Measurements from ENCODE around the gene CEP350. TPM values are rescaled to one million over a fixed set of nuclear protein-coding genes. Genes with fewer than 3 reads are reported as not detected.

CEP350 gene
- total RNA-seq, 2 donors from 2014 or later, result 41.5 to 55.4 TPM

GRCh38 chr1:180046674-180047073, 92.1 kb downstream of the CEP350 start:
- TF ChIP-seq, protein P1, sequence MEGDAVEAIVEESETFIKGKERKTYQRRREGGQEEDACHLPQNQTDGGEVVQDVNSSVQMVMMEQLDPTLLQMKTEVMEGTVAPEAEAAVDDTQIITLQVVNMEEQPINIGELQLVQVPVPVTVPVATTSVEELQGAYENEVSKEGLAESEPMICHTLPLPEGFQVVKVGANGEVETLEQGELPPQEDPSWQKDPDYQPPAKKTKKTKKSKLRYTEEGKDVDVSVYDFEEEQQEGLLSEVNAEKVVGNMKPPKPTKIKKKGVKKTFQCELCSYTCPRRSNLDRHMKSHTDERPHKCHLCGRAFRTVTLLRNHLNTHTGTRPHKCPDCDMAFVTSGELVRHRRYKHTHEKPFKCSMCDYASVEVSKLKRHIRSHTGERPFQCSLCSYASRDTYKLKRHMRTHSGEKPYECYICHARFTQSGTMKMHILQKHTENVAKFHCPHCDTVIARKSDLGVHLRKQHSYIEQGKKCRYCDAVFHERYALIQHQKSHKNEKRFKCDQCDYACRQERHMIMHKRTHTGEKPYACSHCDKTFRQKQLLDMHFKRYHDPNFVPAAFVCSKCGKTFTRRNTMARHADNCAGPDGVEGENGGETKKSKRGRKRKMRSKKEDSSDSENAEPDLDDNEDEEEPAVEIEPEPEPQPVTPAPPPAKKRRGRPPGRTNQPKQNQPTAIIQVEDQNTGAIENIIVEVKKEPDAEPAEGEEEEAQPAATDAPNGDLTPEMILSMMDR (IDR thresholded peaks at IDR 0.05), result no peak
- TF ChIP-seq POLR2A (IDR thresholded peaks at IDR 0.05), result no peak
- Histone ChIP-seq H3K27me3 (no peaks in the 10 kb centered on the region), H3K9me3 (no peaks in the 10 kb centered on the region), H3K27ac (no peak overlapping the region), H3K36me3 (replicated peaks in 1 of 2; ENCODE audit: insufficient read depth in 1 of 2, low read depth in 2 of 2) (peaks cover 0 to 39% of the 10 kb centered on the region in 2 donors), H3K4me1 (no peaks in the 10 kb centered on the region), H3K4me3 (no peak overlapping the region)
- DNase-seq (no peak), ATAC-seq (no peak)
- intact Hi-C loops (cut with DNase I), result no loop called here
- 87 to 94% methylated on average over 1 of the region's 1 CpG for WGBS, 2 donors

- intact Hi-C loops (cut with DNase I), result no loop called here
- TF ChIP-seq, protein P1 (IDR thresholded peaks at IDR 0.05), result no peak
- no peak for TF ChIP-seq POLR2A (IDR thresholded peaks at IDR 0.05)
- H3K27ac ChIP-seq, result no peak overlapping the region
- no peak overlapping the region for H3K4me3 ChIP-seq
- DNase-seq (no peak), ATAC-seq (no peak)
- 88 to 94% methylated on average over 10 of the region's 10 CpGs for WGBS, 2 donors
- no peaks in the 10 kb centered on the region for H3K27me3 ChIP-seq
- H3K9me3 ChIP-seq, result no peaks in the 10 kb centered on the region
- H3K36me3 ChIP-seq (replicated peaks in 1 of 2; ENCODE audit: insufficient read depth in 1 of 2, low read depth in 2 of 2), result peaks cover 11 to 20% of the 10 kb centered on the region in 2 donors
- no peaks in the 10 kb centered on the region for H3K4me1 ChIP-seq
Observed at GRCh38 chr1:180053594-180054567, 99.3 kb downstream of the CEP350 start.

GRCh38 chr1:180057883-180058396, 103.3 kb downstream of the CEP350 start:
- ATAC-seq (no peak), DNase-seq (no peak)
- Histone ChIP-seq H3K9me3 (no peaks in the 10 kb centered on the region), H3K27me3 (no peaks in the 10 kb centered on the region), H3K27ac (no peak overlapping the region), H3K4me3 (no peak overlapping the region), H3K4me1 (no peaks in the 10 kb centered on the region), H3K36me3 (replicated peaks in 1 of 2; ENCODE audit: insufficient read depth in 1 of 2, low read depth in 2 of 2) (peaks cover 11 to 23% of the 10 kb centered on the region in 2 donors)
- no peak for TF ChIP-seq POLR2A (IDR thresholded peaks at IDR 0.05)
- TF ChIP-seq, protein P1 (IDR thresholded peaks at IDR 0.05), result no peak
- intact Hi-C loops (cut with DNase I), result no loop called here

DNA sequence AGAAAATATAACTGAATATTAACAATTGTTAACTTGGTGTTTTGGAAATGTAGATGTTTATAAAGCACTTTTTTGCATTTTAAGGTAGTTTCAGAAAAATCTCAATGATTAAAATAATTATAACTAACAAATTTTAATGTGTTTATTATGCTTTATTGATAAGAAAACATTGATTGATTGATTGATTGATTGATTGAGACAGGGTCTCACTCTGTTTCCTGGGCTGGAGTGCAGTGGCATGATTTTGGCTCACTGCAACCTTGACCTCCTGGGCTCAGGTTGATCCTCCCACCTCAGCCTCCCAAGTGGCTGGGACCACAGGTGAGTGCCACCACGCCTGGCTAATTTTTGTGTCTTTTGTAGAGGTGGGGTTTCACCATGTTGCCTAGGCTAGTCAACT, 106.4 kb downstream of the CEP350 start:
- H3K9me3 ChIP-seq, result no peaks in the 10 kb centered on the region
- no peak for DNase-seq
- H3K36me3 ChIP-seq (replicated peaks in 1 of 2; ENCODE audit: insufficient read depth in 1 of 2, low read depth in 2 of 2), result peaks cover 5 to 21% of the 10 kb centered on the region in 2 donors
- WGBS, 2 donors, result 93 to 100% methylated on average over 1 of the region's 1 CpG
- intact Hi-C loops (cut with DNase I), result no loop called here
- ATAC-seq, result no peak
- no peak overlapping the region for H3K27ac ChIP-seq
- H3K4me1 ChIP-seq, result no peaks in the 10 kb centered on the region
- H3K27me3 ChIP-seq, result no peaks in the 10 kb centered on the region
- no peak overlapping the region for H3K4me3 ChIP-seq
- TF ChIP-seq POLR2A (IDR thresholded peaks at IDR 0.05), result no peak
- TF ChIP-seq, protein P1 (IDR thresholded peaks at IDR 0.05), result no peak

Measured in body of pancreas (tissue), 4 donors.